Stimulated activated CD4-positive, alpha-beta T cell treated with anti-CD3 and anti-CD28 coated beads, Interleukin-2, amount 100 ng/mL, for 24 hours (primary cell): ENCODE data around the gene AFF3.

Source experiments
- DNase-seq, 2 donors: peaks; one replicate each; pipeline ENCODE4 v3.0.0-alpha.2; 2020

AFF3 gene

DNA sequence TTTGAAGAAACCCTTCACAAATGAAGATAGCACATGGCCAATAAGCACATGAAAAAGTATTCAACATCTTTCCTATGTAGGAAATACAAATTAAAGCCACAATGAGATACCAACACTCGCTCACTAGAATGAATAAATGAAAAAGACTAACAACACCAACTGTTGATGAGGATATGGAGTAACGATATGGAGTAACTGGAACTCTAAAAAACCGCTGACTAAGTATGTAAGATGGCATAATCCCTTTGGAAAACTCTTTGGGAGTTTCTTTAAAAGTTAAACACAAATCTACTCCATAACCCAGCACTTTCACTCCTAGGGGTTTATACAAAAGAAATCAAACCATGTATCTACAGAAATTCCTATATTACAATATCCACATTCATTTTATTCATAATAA is 220.5 kb downstream of the AFF3 start:
- no peak for DNase-seq

- DNase-seq, result no peak
Observed at GRCh38 chr2:99918389-99918788, 224.0 kb downstream of the AFF3 start.

DNA sequence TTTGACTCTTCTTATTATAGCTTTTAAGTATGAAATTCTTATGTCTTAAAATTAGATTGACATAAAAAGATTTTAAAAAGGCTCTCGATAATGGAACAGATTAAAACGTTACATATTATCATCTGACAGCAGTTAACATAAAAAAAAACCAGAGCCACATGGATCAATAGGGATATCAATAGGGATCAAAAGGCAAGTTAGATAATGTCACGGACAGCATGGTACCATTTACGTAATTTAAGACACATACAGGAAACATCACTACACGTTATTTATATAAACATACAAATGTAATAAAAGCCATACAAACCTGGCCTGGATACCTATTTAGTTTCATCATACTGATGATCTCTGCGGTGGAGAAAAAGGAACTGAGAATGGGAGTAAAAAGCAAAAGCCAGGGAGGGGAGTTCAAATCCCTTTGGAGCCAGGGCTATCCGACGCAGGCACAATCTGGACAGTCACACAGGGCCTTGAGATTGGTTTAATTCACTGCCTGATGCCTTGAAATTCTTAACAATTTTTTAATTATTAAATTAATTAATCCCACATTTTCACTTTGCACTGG is 227.2 kb downstream of the AFF3 start:
- DNase-seq, result no peak

DNA sequence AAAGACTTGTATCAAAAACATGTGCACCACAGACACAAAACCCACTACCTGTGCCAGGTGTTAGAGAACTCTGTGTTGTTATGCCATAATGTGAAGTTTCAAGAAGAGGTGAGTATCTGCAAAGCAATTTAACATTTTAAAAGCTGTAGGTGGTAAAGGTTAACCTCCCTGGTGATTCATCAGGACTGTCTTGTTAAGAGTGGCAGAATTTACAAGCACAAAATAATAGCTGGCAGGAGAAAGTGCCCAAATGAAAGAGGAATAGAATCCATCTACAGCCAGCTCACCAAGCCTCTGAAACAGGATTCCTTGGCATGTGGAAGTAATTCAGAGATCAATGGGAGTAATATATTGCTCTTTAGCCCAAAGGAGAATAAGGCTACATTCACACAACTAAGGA is 230.7 kb downstream of the AFF3 start:
- DNase-seq, result no peak

DNA sequence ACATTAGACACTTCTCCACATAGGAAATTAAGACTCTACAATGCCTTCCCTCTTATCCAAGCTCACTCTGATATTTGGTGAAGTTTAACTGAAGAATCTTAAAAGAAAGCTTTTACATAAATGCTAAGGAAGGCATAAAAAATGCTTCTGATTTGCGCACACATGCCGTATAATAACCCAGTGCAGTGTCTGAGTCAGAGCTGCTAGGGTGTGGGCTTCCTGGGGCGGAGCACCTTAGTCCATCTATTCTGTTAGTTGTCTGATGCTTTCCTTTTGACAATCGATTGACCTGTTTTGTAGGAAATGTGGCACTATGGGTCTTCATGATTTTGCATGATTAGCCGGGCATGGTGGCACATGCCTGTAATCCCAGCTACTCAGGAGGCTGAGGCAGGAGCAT is 231.5 kb downstream of the AFF3 start:
- DNase-seq, result no peak

DNA sequence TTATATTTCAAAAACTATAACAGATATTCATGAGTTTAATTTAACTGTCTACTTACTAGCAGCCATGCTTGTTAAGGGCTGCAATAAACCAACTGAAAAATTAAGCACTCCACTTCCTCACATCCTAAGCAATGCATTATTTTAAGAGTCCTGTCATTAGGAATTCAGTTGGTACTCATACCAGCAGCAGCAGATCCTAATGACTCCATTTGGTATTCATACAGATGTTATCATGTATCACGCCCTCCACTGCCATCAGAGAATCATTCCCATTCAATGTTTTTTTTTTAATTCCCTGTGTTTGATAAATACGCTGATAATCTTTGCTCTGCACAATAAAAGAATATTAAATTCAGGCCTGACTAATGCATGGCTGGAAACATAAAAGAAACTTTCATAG is 236.8 kb downstream of the AFF3 start:
- DNase-seq, result no peak

DNA sequence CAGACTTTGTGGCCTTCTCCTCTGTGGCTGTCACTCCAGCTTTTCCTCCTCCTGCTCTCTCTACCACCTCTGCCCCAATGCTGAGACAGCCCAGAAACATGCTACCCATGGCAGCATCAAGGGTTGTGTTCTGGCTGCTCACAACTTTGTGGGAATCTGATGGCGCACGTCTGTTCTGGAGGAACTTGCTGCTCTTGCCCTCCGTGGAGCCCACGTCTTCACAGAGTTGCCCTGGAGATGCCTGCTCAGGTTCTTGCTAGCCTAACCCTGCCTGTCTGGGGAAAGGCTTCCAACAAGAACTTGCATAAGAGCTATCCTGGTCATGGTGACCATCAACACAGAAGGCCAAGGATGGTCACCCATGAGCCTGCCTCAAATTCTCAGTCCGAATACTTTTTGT is 237.4 kb downstream of the AFF3 start:
- DNase-seq, result no peak

DNA sequence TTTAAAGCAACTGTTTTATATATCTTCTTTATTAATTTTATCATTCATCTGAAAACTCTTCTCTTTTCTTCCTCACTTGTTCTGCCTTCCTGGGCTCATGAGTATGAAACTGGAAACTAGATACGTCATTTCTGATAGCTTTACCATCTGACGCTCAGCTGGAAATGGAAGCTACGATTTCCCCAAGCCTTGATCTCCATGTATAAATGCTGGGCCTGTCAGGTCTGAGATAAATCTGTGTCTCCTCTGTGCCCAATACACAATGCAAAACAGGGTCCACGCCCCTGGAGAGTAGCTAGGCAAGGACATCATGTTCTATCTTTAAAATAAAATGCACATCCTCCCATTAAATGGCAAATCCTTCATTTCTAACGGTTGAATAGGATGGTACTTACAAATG is 238.4 kb downstream of the AFF3 start:
- DNase-seq, result no peak

DNA sequence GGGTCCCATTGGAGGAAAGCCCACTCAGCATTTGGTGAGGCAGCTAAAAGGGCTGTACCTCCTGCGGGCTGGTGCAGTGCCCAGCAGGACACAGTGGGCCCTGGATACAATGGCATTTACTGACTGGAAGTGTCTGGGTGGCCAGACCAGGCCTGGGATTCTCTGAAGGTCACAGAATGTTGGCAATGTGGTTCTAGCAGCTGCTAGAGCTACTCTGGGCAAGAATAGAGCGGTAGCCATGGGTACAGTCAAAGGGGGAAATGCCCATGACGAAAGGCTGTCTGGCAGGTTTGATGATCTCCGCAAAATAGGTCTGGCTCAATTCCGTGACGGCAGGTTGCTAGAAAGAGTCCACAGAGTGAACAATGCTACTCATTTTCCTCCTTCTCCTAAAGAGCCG is 241.8 kb downstream of the AFF3 start:
- no peak for DNase-seq

DNA sequence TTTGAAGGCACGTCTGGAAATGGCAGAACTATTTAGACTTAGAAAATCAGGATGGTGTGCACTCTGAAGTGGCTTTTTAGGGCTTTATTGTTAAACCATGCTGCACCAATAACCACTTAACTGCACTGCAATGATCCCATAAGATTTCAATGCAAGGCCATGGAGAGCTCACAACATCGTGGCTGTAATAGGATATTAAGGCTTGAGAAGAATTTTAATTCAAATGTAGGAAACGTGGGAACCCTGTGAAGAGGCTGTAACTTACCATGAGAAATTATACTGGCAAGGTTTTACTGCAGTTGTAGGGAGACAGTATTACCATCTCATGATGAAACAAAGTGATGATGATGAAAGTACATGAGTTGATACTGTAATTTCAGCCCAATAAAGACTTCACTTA is 242.5 kb downstream of the AFF3 start:
- no peak for DNase-seq

DNA sequence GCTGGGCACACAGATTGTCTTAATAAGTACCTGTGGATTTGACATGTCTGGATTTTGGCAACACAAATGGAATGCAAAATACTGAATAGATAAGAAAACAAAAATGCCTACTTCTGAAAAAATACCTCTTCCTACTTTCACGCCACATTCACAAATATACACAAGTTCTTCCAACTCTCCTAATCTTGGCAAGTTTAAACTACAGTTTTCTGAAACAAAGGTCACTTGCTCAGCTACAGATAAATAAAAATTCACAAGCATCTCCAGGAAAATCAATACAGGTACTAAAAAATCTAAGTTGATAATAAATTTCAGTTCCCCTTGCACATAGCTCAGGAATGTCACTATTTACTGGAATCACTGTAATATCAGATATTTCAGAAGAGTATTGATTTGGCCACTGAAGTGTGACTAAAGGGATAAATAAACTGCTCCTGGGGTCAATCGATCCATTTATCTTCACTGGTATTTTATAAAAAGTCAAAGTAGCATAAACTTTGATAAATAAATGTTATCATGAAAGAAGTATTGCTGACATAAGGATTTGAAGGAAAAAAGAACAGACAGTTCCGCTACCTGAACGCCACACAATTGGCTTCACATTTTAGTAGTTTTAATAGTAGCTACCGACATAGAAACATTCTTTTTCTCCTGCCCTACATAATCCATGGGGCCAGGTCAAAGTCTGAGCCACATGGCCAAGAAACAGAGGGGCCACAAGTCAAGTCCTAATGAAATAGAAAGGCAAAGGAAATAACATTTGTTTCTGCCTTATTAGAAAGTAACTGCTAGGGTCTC is 243.1 kb downstream of the AFF3 start:
- no peak for DNase-seq

DNA sequence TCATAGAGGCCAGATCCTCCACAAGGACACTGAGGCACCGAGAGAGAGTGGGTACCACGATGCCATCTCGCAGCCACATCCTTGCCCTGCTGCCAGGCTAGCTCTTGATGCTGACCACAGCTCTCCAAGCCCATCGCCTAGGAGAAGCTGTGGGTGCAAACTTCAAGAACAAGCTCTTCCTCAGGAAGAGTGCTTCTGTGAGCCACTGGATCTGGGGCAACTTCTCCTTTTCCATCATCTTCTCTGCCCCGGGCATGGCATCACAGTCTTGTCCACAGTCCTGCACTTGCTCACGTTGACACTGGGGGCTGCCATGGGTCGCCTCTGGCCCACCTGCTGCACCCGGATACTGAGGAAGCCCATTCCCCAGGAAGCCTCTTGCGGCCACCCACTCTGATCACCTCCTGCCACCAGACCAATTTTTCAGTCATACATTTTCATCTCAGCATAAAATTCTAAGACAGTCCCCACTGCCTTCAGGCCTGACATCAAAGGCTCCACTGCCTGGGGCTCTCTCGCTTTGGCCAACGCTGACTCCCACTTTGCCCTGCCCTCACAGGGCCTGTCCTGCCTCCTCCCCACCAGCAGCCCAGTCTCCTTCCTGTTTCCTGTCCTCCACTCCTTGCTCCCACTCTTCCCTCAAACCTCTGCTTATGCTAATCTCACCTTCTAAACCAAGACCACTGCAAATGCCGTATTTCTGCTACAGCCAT is 243.9 kb downstream of the AFF3 start:
- DNase-seq, result no peak

- DNase-seq, result no peak
Observed at GRCh38 chr2:99891428-99891780, 251.0 kb downstream of the AFF3 start.

- DNase-seq, result no peak
Observed at GRCh38 chr2:99890568-99891427, 251.6 kb downstream of the AFF3 start.

- no peak for DNase-seq
Observed at GRCh38 chr2:99888617-99889016, 253.8 kb downstream of the AFF3 start.

- no peak for DNase-seq
Observed at GRCh38 chr2:99886418-99886817, 256.0 kb downstream of the AFF3 start.

DNA sequence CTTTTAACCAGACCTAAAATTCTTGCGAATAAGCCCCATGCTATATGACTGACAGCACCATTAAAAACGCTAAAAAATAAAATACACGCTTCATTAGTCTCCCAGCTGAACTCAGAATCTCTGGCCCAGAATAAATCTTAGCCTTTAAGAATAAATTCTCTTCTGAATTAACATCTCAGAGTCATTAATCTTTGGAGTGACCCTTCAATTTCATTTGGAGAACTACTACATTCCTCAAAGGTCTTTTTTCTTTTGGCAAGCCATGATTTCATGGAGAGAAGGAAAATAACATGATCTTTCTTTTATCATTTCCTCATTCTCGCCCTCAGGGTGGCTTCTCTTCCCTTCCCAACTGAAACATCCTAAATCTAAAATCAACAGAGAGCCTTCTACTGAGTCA is 259.0 kb downstream of the AFF3 start:
- DNase-seq, result no peak

- no peak for DNase-seq
Observed at GRCh38 chr2:99881901-99882591, 260.3 kb downstream of the AFF3 start.

- DNase-seq, result no peak
Observed at GRCh38 chr2:99880964-99881294, 261.5 kb downstream of the AFF3 start.

DNA sequence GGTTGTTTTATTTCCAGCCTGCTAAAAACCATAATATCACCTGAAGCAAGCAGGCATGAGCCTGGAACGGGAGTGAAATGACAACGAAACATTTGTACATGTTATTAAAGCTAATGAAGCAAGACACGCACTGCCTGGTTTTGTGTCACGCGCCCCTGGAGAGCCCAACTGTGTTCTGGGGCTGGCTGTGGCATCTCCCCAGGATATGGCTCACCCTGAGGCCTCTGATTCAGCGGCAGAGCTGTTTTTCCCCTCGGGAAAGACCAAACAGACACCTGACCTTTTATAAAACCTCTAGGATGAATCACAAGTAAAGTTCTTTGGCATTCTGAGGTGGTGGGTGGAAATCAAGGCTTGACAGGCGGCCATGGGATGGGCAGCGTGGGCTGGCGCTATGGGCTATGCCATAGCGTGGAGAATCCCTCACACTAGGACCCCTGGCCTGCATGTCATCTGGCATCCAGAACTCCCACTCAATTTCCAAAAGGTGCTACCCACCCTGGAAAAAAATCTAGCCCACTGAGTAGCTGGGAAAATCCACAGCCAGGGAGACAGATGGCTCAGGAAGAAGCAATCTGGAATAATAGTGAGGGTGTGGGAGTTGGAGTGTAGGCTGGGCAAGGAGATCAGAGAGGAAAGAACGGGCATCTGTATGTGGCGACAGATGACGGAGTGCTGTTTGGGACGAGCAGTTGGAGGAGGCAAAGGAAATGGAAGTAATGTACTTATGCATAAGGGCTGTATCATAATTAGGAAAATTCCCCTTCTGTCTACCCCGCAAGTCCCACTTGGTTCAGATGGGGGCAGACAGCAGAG is 262.0 kb downstream of the AFF3 start:
- no peak for DNase-seq

GRCh38 chr2:99879481-99879880 is 262.9 kb downstream of the AFF3 start:
- DNase-seq, result no peak
